ENCODE data around the gene ADAP1. TPM values are rescaled to one million over a fixed set of nuclear protein-coding genes. Genes with fewer than 3 reads are reported as not detected.

The ADAP1 gene
- total and polyA plus RNA-seq, 2 donors from 2014 or later = 36.4 to 48.2 TPM

- FAIRE-seq (no peak), DNase-seq (no peak)
- peaks cover 2 to 40% (median 34%) of the 10 kb centered on the region in 3 donors for H3K36me3 ChIP-seq (ENCODE audit: control insufficient read depth in 2 of 3, insufficient read depth in 3 of 3, low read length in 3 of 3)
- H3K4me1 ChIP-seq (ENCODE audit: control insufficient read depth in 2 of 3, insufficient read depth in 2 of 3, low read depth in 1 of 3, low read length in 3 of 3) = no peaks in the 10 kb centered on the region
- TF ChIP-seq, protein P1, sequence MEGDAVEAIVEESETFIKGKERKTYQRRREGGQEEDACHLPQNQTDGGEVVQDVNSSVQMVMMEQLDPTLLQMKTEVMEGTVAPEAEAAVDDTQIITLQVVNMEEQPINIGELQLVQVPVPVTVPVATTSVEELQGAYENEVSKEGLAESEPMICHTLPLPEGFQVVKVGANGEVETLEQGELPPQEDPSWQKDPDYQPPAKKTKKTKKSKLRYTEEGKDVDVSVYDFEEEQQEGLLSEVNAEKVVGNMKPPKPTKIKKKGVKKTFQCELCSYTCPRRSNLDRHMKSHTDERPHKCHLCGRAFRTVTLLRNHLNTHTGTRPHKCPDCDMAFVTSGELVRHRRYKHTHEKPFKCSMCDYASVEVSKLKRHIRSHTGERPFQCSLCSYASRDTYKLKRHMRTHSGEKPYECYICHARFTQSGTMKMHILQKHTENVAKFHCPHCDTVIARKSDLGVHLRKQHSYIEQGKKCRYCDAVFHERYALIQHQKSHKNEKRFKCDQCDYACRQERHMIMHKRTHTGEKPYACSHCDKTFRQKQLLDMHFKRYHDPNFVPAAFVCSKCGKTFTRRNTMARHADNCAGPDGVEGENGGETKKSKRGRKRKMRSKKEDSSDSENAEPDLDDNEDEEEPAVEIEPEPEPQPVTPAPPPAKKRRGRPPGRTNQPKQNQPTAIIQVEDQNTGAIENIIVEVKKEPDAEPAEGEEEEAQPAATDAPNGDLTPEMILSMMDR (IDR thresholded peaks at IDR 0.05; ENCODE audit: borderline replicate concordance, extremely low read depth, insufficient read depth) = no peak
- H3K27ac ChIP-seq (ENCODE audit: low read depth in 2 of 2, low read length in 2 of 2) = no peak overlapping the region
- H3K9me3 ChIP-seq (ENCODE audit: control insufficient read depth in 2 of 3, insufficient read depth in 1 of 3, low read length in 3 of 3) = no peaks in the 10 kb centered on the region
- H3K27me3 ChIP-seq (ENCODE audit: control insufficient read depth, insufficient read depth, low read length) = no peaks in the 10 kb centered on the region
- no peak overlapping the region for H3K4me3 ChIP-seq (ENCODE audit: low read length in 3 of 3)
- no peak overlapping the region for H3K9ac ChIP-seq (ENCODE audit: low read length in 3 of 3)
- intact Hi-C loops (cut with DNase I) = no loop called here
These were observed 103.3 kb downstream of the ADAP1 start for GRCh38 chr7:851204-851603.

GRCh38 chr7:849781-850180 is 104.7 kb downstream of the ADAP1 start:
- FAIRE-seq (no peak), DNase-seq (no peak)
- Histone ChIP-seq H3K9me3 (ENCODE audit: control insufficient read depth in 2 of 3, insufficient read depth in 1 of 3, low read length in 3 of 3) (no peaks in the 10 kb centered on the region), H3K27ac (ENCODE audit: low read depth in 2 of 2, low read length in 2 of 2) (no peak overlapping the region), H3K4me3 (ENCODE audit: low read length in 3 of 3) (no peak overlapping the region), H3K36me3 (ENCODE audit: control insufficient read depth in 2 of 3, insufficient read depth in 3 of 3, low read length in 3 of 3) (peaks cover 2 to 38% (median 33%) of the 10 kb centered on the region in 3 donors), H3K27me3 (ENCODE audit: control insufficient read depth, insufficient read depth, low read length) (no peaks in the 10 kb centered on the region), H3K9ac (ENCODE audit: low read length in 3 of 3) (no peak overlapping the region), H3K4me1 (ENCODE audit: control insufficient read depth in 2 of 3, insufficient read depth in 2 of 3, low read depth in 1 of 3, low read length in 3 of 3) (no peaks in the 10 kb centered on the region)
- intact Hi-C loops (cut with DNase I) = no loop called here
- TF ChIP-seq, protein P1 (IDR thresholded peaks at IDR 0.05; ENCODE audit: borderline replicate concordance, extremely low read depth, insufficient read depth) = no peak

GRCh38 chr7:849145-849544 is 105.3 kb downstream of the ADAP1 start:
- FAIRE-seq = no peak
- no peak overlapping the region for H3K9ac ChIP-seq (ENCODE audit: low read length in 3 of 3)
- TF ChIP-seq, protein P1 (IDR thresholded peaks at IDR 0.05; ENCODE audit: borderline replicate concordance, extremely low read depth, insufficient read depth) = no peak
- H3K27me3 ChIP-seq (ENCODE audit: control insufficient read depth, insufficient read depth, low read length) = no peaks in the 10 kb centered on the region
- H3K9me3 ChIP-seq (ENCODE audit: control insufficient read depth in 2 of 3, insufficient read depth in 1 of 3, low read length in 3 of 3) = no peaks in the 10 kb centered on the region
- no peaks in the 10 kb centered on the region for H3K4me1 ChIP-seq (ENCODE audit: control insufficient read depth in 2 of 3, insufficient read depth in 2 of 3, low read depth in 1 of 3, low read length in 3 of 3)
- DNase-seq = no peak
- intact Hi-C loops (cut with DNase I) = no loop called here
- no peak overlapping the region for H3K27ac ChIP-seq (ENCODE audit: low read depth in 2 of 2, low read length in 2 of 2)
- H3K4me3 ChIP-seq (ENCODE audit: low read length in 3 of 3) = no peak overlapping the region
- H3K36me3 ChIP-seq (ENCODE audit: control insufficient read depth in 2 of 3, insufficient read depth in 3 of 3, low read length in 3 of 3) = peaks cover 2 to 38% (median 35%) of the 10 kb centered on the region in 3 donors

Other genes starting within 250 kb of the ADAP1 start
- gene DNAAF5, start 228.0 kb downstream of the ADAP1 start, total RNA-seq = 29.7 TPM
- 11.6 TPM for gene DNAAF5, start 228.0 kb downstream of the ADAP1 start, polyA plus RNA-seq (ENCODE audit: insufficient read depth, low read depth, low replicate concordance)
- 15.9 TPM for gene PRKAR1B, start 227.4 kb downstream of the ADAP1 start, total RNA-seq
- 21.4 TPM for gene PRKAR1B, start 227.4 kb downstream of the ADAP1 start, polyA plus RNA-seq (ENCODE audit: insufficient read depth, low read depth, low replicate concordance)
- gene SUN1, start 122.2 kb downstream of the ADAP1 start, total RNA-seq = 168 TPM
- 40.4 TPM for gene SUN1, start 122.2 kb downstream of the ADAP1 start, polyA plus RNA-seq (ENCODE audit: insufficient read depth, low read depth, low replicate concordance)
- gene GET4, start 78.1 kb downstream of the ADAP1 start, total RNA-seq = 44.8 TPM
- gene GET4, start 78.1 kb downstream of the ADAP1 start, polyA plus RNA-seq (ENCODE audit: insufficient read depth, low read depth, low replicate concordance) = 80.8 TPM
- gene COX19, start 20.9 kb upstream of the ADAP1 start, total RNA-seq = 14.7 TPM
- 4.8 TPM for gene COX19, start 20.9 kb upstream of the ADAP1 start, polyA plus RNA-seq (ENCODE audit: insufficient read depth, low read depth, low replicate concordance)
- 0.13 TPM for gene CYP2W1, start 28.5 kb upstream of the ADAP1 start, total RNA-seq
- 0.17 TPM for gene CYP2W1, start 28.5 kb upstream of the ADAP1 start, polyA plus RNA-seq (ENCODE audit: insufficient read depth, low read depth, low replicate concordance)
- 10.3 TPM for gene GPR146, start 89.9 kb upstream of the ADAP1 start, total RNA-seq
- 7.6 TPM for gene GPR146, start 89.9 kb upstream of the ADAP1 start, polyA plus RNA-seq (ENCODE audit: insufficient read depth, low read depth, low replicate concordance)
- 5.2 TPM for gene GPER1, start 133.4 kb upstream of the ADAP1 start, total RNA-seq
- gene GPER1, start 133.4 kb upstream of the ADAP1 start, polyA plus RNA-seq (ENCODE audit: insufficient read depth, low read depth, low replicate concordance) = 4.8 TPM
- gene ZFAND2A, start 205.5 kb upstream of the ADAP1 start, total RNA-seq = 21.9 TPM
- 27.6 TPM for gene ZFAND2A, start 205.5 kb upstream of the ADAP1 start, polyA plus RNA-seq (ENCODE audit: insufficient read depth, low read depth, low replicate concordance)